KMS-11 (cell line): ENCODE data around the gene EIPR1.

Experiments
- H2AFZ ChIP-seq: fragments of 200-600 bp; sonication (generic); 2 replicates; pipeline ENCODE4 v1.6.1; 2016; ENCODE audit warnings: antibody characterized with exemption, mixed run types, low read depth
- H3K27ac ChIP-seq: fragments of 200-600 bp; sonication (generic); 2 replicates; pipeline ENCODE4 v1.6.1; 2016; ENCODE audit warnings: mild to moderate bottlenecking, mixed run types
- H3K27me3 ChIP-seq: fragments of 200-600 bp; sonication (generic); 2 replicates; pipeline ENCODE4 v1.6.1; 2017; ENCODE audit warnings: mild to moderate bottlenecking, low read depth, mixed run types, moderate library complexity; ENCODE audit not compliant: insufficient read depth
- H3K36me3 ChIP-seq: fragments of 200-600 bp; sonication (generic); 2 replicates; pipeline ENCODE4 v1.6.1; 2017; ENCODE audit warnings: mild to moderate bottlenecking, mixed run types; ENCODE audit not compliant: insufficient read depth
- H3K4me1 ChIP-seq: fragments of 200-600 bp; sonication (generic); 2 replicates; pipeline ENCODE4 v1.6.1; 2016; ENCODE audit warnings: mild to moderate bottlenecking, low read depth, mixed run types; ENCODE audit not compliant: poor library complexity, severe bottlenecking
- H3K4me2 ChIP-seq: fragments of 200-600 bp; sonication (generic); 2 replicates; pipeline ENCODE4 v1.7.0; 2016; ENCODE audit warnings: mild to moderate bottlenecking, mixed run types
- H3K4me3 ChIP-seq: fragments of 200-600 bp; sonication (generic); IDR thresholded peaks from 2 replicates; pipeline ENCODE4 v1.6.1; 2017; ENCODE audit warnings: low read depth, low read length, mixed read lengths; ENCODE audit not compliant: insufficient read depth
- H3K79me2 ChIP-seq: fragments of 200-600 bp; sonication (generic); 2 replicates; pipeline ENCODE4 v1.6.1; 2016; ENCODE audit warnings: low read depth, mixed run types; ENCODE audit not compliant: insufficient read depth
- H3K9ac ChIP-seq: fragments of 200-600 bp; sonication (generic); 2 replicates; pipeline ENCODE4 v1.6.1; 2016; ENCODE audit warnings: mild to moderate bottlenecking, mixed run types
- H4K20me1 ChIP-seq: fragments of 200-600 bp; sonication (generic); 2 replicates; pipeline ENCODE4 v1.6.1; 2016; ENCODE audit warnings: mild to moderate bottlenecking, mixed run types; ENCODE audit not compliant: insufficient read depth
- CTCF ChIP-seq: fragments of 200-600 bp; sonication (generic); conservative IDR thresholded peaks from 2 replicates; pipeline ENCODE4 v1.6.1; 2017; ENCODE audit warnings: low read depth, mild to moderate bottlenecking, antibody characterized with exemption, low read length, moderate library complexity, mixed read lengths

The EIPR1 gene

GRCh38 chr2:3253913-3254441, 123.6 kb downstream of the EIPR1 start:
- Histone ChIP-seq H4K20me1 (no peaks in the 10 kb centered on the region), H3K4me1 (no peaks in the 10 kb centered on the region), H3K36me3 (no peaks in the 10 kb centered on the region), H3K79me2 (no peaks in the 10 kb centered on the region), H3K4me2 (no peak overlapping the region), H3K27me3 (no peaks in the 10 kb centered on the region), H2AFZ (no peak overlapping the region), H3K27ac (no peak overlapping the region), H3K9ac (no peak overlapping the region), H3K4me3 (no peak overlapping the region)
- TF ChIP-seq CTCF, result no peak

DNA sequence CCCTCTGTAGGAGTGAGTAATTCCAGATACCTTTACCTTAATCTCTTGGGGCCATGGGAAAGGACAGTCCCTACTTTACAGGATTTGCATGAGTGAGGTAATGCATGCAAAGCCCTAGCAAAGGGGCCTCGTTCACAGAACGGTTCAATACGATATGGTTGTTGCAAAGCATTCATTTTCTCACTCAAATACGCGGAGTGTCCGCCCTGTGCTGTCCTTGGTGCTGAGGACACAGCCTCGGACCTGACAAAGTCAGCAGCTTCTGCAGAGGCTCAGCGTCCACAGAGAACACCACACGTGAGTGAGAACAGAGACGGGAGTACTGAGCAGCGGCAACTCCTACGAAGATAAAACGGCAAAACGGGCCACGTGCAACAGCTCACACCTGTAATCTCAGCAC, 125.7 kb downstream of the EIPR1 start:
- Histone ChIP-seq H4K20me1 (no peaks in the 10 kb centered on the region), H3K27ac (no peak overlapping the region), H3K4me2 (no peak overlapping the region), H3K9ac (no peak overlapping the region), H3K4me1 (no peaks in the 10 kb centered on the region), H2AFZ (no peak overlapping the region), H3K27me3 (no peaks in the 10 kb centered on the region), H3K79me2 (no peaks in the 10 kb centered on the region), H3K4me3 (no peak overlapping the region), H3K36me3 (no peaks in the 10 kb centered on the region)
- no peak for TF ChIP-seq CTCF

GRCh38 chr2:3249476-3249962, 128.1 kb downstream of the EIPR1 start:
- H3K27ac ChIP-seq, result no peak overlapping the region

GRCh38 chr2:3248754-3249475, 128.7 kb downstream of the EIPR1 start:
- Histone ChIP-seq H3K4me2 (no peak overlapping the region), H3K27me3 (no peaks in the 10 kb centered on the region), H3K4me1 (no peaks in the 10 kb centered on the region), H3K36me3 (no peaks in the 10 kb centered on the region), H4K20me1 (no peaks in the 10 kb centered on the region), H3K27ac (no peak overlapping the region), H3K9ac (no peak overlapping the region), H3K4me3 (no peak overlapping the region), H3K79me2 (no peaks in the 10 kb centered on the region), H2AFZ (no peak overlapping the region)
- no peak for TF ChIP-seq CTCF

More at GRCh38 chr2:3249476-3249962, 128.1 kb downstream of the EIPR1 start:
- Histone ChIP-seq H3K9ac (no peak overlapping the region), H2AFZ (no peak overlapping the region), H3K4me2 (no peak overlapping the region), H3K79me2 (no peaks in the 10 kb centered on the region), H3K36me3 (no peaks in the 10 kb centered on the region), H3K4me3 (no peak overlapping the region), H3K4me1 (no peaks in the 10 kb centered on the region), H3K27me3 (no peaks in the 10 kb centered on the region), H4K20me1 (no peaks in the 10 kb centered on the region)
- TF ChIP-seq CTCF, result no peak
